ENCODE data around the gene SMARCA1.

SMARCA1 gene

GRCh38 chrX:129452523-129452922, 70.8 kb downstream of the SMARCA1 start:
- DNase-seq, result no peak

- DNase-seq, result no peak
Observed at GRCh38 chrX:129450123-129450522, 73.2 kb downstream of the SMARCA1 start.

GRCh38 chrX:129449148-129449547, 74.1 kb downstream of the SMARCA1 start:
- no peak for DNase-seq

- no peak for DNase-seq
Observed at GRCh38 chrX:129445436-129445835, 77.9 kb downstream of the SMARCA1 start.

- no peak for DNase-seq
Observed at GRCh38 chrX:129433945-129434344, 89.3 kb downstream of the SMARCA1 start.

- DNase-seq, result no peak
Observed at GRCh38 chrX:129433461-129433860, 89.8 kb downstream of the SMARCA1 start.

GRCh38 chrX:129427267-129427666, 96.0 kb downstream of the SMARCA1 start:
- no peak for DNase-seq

- DNase-seq, result no peak
Observed at GRCh38 chrX:129423191-129423590, 100.1 kb downstream of the SMARCA1 start.

GRCh38 chrX:129404670-129405008, 118.7 kb downstream of the SMARCA1 start:
- no peak for DNase-seq

- no peak for DNase-seq
Observed at GRCh38 chrX:129403974-129404669, 119.2 kb downstream of the SMARCA1 start.
